WTC11 (cell line): ENCODE measurements around the gene MSX2. TPM values are rescaled to one million over a fixed set of nuclear protein-coding genes. Genes with fewer than 3 reads are reported as not detected.

Experiments used
- ATAC-seq: fragments of 200-7000 bp; cut with Tn5 transposase; 2 replicates; pipeline ENCODE4 v1.10.0; 2021; ENCODE audit warnings: mild to moderate bottlenecking, moderate library complexity
- CTCF ChIA-PET: fragments of 300-600 bp; sonication (Branson Sonifier 250); formaldehyde crosslinking; loops from one replicate; lab custom pipeline; 2021; ENCODE audit warnings: antibody characterized with exemption; lab: Charles Lee
- POLR2A ChIA-PET: fragments of 350-600 bp; sonication (Branson Sonifier 250); formaldehyde crosslinking; loops from one replicate; lab custom pipeline; 2021; ENCODE audit warnings: antibody characterized with exemption; lab: Charles Lee
- DNase-seq: peaks from one replicate; pipeline ENCODE4 v3.0.0; 2021; ENCODE audit warnings: low spot score
- H3K27ac Mint-ChIP-seq: 2 replicates; pipeline ENCODE4 v1.8.0; 2021; ENCODE audit warnings: mixed read lengths
- H3K27me3 Mint-ChIP-seq: 2 replicates; pipeline ENCODE4 v1.8.0; 2021; ENCODE audit warnings: low read depth, mild to moderate bottlenecking, moderate library complexity, mixed read lengths
- H3K36me3 Mint-ChIP-seq: 2 replicates; pipeline ENCODE4 v1.8.0; 2021; ENCODE audit warnings: mixed read lengths
- H3K4me1 Mint-ChIP-seq: 2 replicates; pipeline ENCODE4 v1.8.0; 2022; ENCODE audit warnings: mixed read lengths
- H3K4me3 Mint-ChIP-seq: 2 replicates; pipeline ENCODE4 v1.8.0; 2021; ENCODE audit warnings: mild to moderate bottlenecking, moderate library complexity, mixed read lengths
- H3K9me3 Mint-ChIP-seq: 2 replicates; pipeline ENCODE4 v1.8.0; 2021; ENCODE audit warnings: mixed read lengths
- ATF2 ChIP-seq: sonication (generic); formaldehyde crosslinking; IDR thresholded peaks from 2 replicates; pipeline ENCODE4 v1.8.1; 2022; ENCODE audit warnings: low read depth, missing genetic modification reagents, borderline replicate concordance
- CREB1 ChIP-seq: sonication (generic); formaldehyde crosslinking; IDR thresholded peaks from 2 replicates; pipeline ENCODE4 v1.8.0; 2023; ENCODE audit warnings: mild to moderate bottlenecking, missing genetic modification reagents
- E2F1 ChIP-seq: sonication (generic); formaldehyde crosslinking; IDR thresholded peaks from 2 replicates; pipeline ENCODE4 v1.8.0; 2022; ENCODE audit warnings: mild to moderate bottlenecking, missing genetic modification reagents
- ETV6 ChIP-seq: sonication (generic); formaldehyde crosslinking; IDR thresholded peaks from 2 replicates; pipeline ENCODE4 v1.8.1; 2022; ENCODE audit warnings: mild to moderate bottlenecking, missing genetic modification reagents
- FOXK1 ChIP-seq: sonication (generic); formaldehyde crosslinking; IDR thresholded peaks from 2 replicates; pipeline ENCODE4 v1.8.0; 2022; ENCODE audit warnings: mild to moderate bottlenecking, moderate library complexity, missing genetic modification reagents
- GABPB1 ChIP-seq: sonication (generic); formaldehyde crosslinking; IDR thresholded peaks from 2 replicates; pipeline ENCODE4 v1.8.1; 2023; ENCODE audit warnings: mild to moderate bottlenecking, missing genetic modification reagents
- GRHL2 ChIP-seq: fragments of 250-450 bp; sonication (Bioruptor Pico); IDR thresholded peaks from 2 replicates; pipeline ENCODE4 v1.8.0; 2022; ENCODE audit warnings: mild to moderate bottlenecking, moderate library complexity; ENCODE audit not compliant: insufficient replicate concordance, severe bottlenecking
- NFATC4 ChIP-seq: fragments of 250-450 bp; sonication (Bioruptor Pico); IDR thresholded peaks from 2 replicates; pipeline ENCODE4 v1.9.0; 2021; ENCODE audit warnings: mild to moderate bottlenecking
- NR1H2 ChIP-seq: sonication (generic); formaldehyde crosslinking; IDR thresholded peaks from 2 replicates; pipeline ENCODE4 v1.9.0; 2021; ENCODE audit warnings: mild to moderate bottlenecking, moderate library complexity, missing genetic modification reagents
- SMAD3 ChIP-seq: sonication (generic); formaldehyde crosslinking; IDR thresholded peaks from 2 replicates; pipeline ENCODE4 v1.8.0; 2022; ENCODE audit warnings: missing genetic modification reagents, mild to moderate bottlenecking, borderline replicate concordance
- SMAD4 ChIP-seq: sonication (generic); formaldehyde crosslinking; IDR thresholded peaks from 2 replicates; pipeline ENCODE4 v1.8.0; 2022; ENCODE audit warnings: mild to moderate bottlenecking, missing genetic modification reagents
- SOX15 ChIP-seq: fragments of 250-450 bp; sonication (Bioruptor Pico); IDR thresholded peaks from 2 replicates; pipeline ENCODE4 v1.9.0; 2021; ENCODE audit warnings: mild to moderate bottlenecking
- ZNF121 ChIP-seq: sonication (generic); formaldehyde crosslinking; IDR thresholded peaks from 2 replicates; pipeline ENCODE4 v1.8.0; 2023; ENCODE audit warnings: missing genetic modification reagents
- ZNF317 ChIP-seq: sonication (generic); formaldehyde crosslinking; IDR thresholded peaks from 2 replicates; pipeline ENCODE4 v1.8.1; 2023; ENCODE audit warnings: low read depth, mild to moderate bottlenecking, moderate library complexity, missing genetic modification reagents, borderline replicate concordance
- ZNF423 ChIP-seq: fragments of 250-450 bp; sonication (Bioruptor Pico); IDR thresholded peaks from 2 replicates; pipeline ENCODE4 v2.1.2; 2022; ENCODE audit warnings: mild to moderate bottlenecking, moderate library complexity
- ZNF512 ChIP-seq: sonication (generic); formaldehyde crosslinking; IDR thresholded peaks from 2 replicates; pipeline ENCODE4 v1.8.1; 2022; ENCODE audit warnings: missing genetic modification reagents, borderline replicate concordance
- ZSCAN18 ChIP-seq: fragments of 250-450 bp; sonication (Bioruptor Pico); IDR thresholded peaks from 2 replicates; pipeline ENCODE4 v2.1.2; 2022; ENCODE audit warnings: mild to moderate bottlenecking, moderate library complexity
- total RNA-seq: library from RNA; stranded (reverse); gene quantifications from 3 replicates; pipeline ENCODE4 v1.2.3, GENCODE V29; 2021
- TF ChIP-seq, protein P1 (sequence below): sonication (generic); formaldehyde crosslinking; conservative IDR thresholded peaks from 2 replicates; pipeline ENCODE4 v1.8.1; 2022; ENCODE audit warnings: mild to moderate bottlenecking, missing genetic modification reagents
- TF ChIP-seq, protein P2 (sequence below): fragments of 250-450 bp; sonication (Bioruptor Pico); IDR thresholded peaks from 2 replicates; pipeline ENCODE4 v1.9.0; 2021; ENCODE audit warnings: mild to moderate bottlenecking, borderline replicate concordance

The MSX2 gene
- total RNA-seq, 1 experiment from 2014 or later: 0.83 TPM

- Mint-ChIP-seq H3K36me3 (no peaks in the 10 kb centered on the region), H3K4me3 (no peak overlapping the region), H3K27ac (no peak overlapping the region), H3K9me3 (no peaks in the 10 kb centered on the region), H3K4me1 (no peaks in the 10 kb centered on the region), H3K27me3 (peaks cover 2% of the 10 kb centered on the region; the same call in 1 of the 2 replicates)
- CTCF ChIA-PET: no interaction called here
- no peak for ATAC-seq
- TF ChIP-seq FOXK1 (CRISPR knock-in tag) (no peak), NR1H2 (CRISPR knock-in tag) (no peak), GABPB1 (no peak), SOX15 (no peak), NFATC4 (CRISPR knock-in tag) (no peak), ZNF317 (CRISPR knock-in tag) (no peak), ZNF423 (CRISPR knock-in tag) (no peak), GRHL2 (CRISPR knock-in tag) (no peak), SMAD4 (CRISPR knock-in tag) (no peak), ATF2 (no peak), E2F1 (CRISPR knock-in tag) (no peak), CREB1 (CRISPR knock-in tag) (no peak), ZSCAN18 (CRISPR knock-in tag) (no peak), ETV6 (CRISPR knock-in tag) (no peak), SMAD3 (no peak), ZNF121 (CRISPR knock-in tag) (no peak), ZNF512 (CRISPR knock-in tag) (no peak)
- TF ChIP-seq, protein P1, sequence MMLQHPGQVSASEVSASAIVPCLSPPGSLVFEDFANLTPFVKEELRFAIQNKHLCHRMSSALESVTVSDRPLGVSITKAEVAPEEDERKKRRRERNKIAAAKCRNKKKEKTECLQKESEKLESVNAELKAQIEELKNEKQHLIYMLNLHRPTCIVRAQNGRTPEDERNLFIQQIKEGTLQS (CRISPR knock-in tag): no peak
- TF ChIP-seq, protein P2, sequence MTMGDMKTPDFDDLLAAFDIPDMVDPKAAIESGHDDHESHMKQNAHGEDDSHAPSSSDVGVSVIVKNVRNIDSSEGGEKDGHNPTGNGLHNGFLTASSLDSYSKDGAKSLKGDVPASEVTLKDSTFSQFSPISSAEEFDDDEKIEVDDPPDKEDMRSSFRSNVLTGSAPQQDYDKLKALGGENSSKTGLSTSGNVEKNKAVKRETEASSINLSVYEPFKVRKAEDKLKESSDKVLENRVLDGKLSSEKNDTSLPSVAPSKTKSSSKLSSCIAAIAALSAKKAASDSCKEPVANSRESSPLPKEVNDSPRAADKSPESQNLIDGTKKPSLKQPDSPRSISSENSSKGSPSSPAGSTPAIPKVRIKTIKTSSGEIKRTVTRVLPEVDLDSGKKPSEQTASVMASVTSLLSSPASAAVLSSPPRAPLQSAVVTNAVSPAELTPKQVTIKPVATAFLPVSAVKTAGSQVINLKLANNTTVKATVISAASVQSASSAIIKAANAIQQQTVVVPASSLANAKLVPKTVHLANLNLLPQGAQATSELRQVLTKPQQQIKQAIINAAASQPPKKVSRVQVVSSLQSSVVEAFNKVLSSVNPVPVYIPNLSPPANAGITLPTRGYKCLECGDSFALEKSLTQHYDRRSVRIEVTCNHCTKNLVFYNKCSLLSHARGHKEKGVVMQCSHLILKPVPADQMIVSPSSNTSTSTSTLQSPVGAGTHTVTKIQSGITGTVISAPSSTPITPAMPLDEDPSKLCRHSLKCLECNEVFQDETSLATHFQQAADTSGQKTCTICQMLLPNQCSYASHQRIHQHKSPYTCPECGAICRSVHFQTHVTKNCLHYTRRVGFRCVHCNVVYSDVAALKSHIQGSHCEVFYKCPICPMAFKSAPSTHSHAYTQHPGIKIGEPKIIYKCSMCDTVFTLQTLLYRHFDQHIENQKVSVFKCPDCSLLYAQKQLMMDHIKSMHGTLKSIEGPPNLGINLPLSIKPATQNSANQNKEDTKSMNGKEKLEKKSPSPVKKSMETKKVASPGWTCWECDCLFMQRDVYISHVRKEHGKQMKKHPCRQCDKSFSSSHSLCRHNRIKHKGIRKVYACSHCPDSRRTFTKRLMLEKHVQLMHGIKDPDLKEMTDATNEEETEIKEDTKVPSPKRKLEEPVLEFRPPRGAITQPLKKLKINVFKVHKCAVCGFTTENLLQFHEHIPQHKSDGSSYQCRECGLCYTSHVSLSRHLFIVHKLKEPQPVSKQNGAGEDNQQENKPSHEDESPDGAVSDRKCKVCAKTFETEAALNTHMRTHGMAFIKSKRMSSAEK: no peak
- POLR2A ChIA-PET: no interaction called here
- no peak for DNase-seq
These were observed 49.0 kb downstream of the MSX2 start for GRCh38 chr5:174773371-174773770.
